CD8-positive, alpha-beta memory T cell (primary cell): ENCODE results near the gene FGFR4. TPM values are rescaled to one million over a fixed set of nuclear protein-coding genes. Genes with fewer than 3 reads are reported as not detected.
A peak's percentile ranks its signal among the peaks of the same experiment; 100 is the strongest.

Experiments used
- CTCF ChIA-PET: fragments of 350-600 bp; sonication (Branson Sonifier 250); formaldehyde crosslinking; loops from one replicate; lab custom pipeline; 2021; ENCODE audit warnings: antibody characterized with exemption; lab: Charles Lee
- POLR2A ChIA-PET: fragments of 350-600 bp; sonication (Branson Sonifier 250); formaldehyde crosslinking; loops from one replicate; lab custom pipeline; 2021; ENCODE audit warnings: antibody characterized with exemption; lab: Charles Lee
- DNase-seq, 5 donors: peaks; one replicate each; pipeline versions ENCODE4 v3.0.0 to v3.0.0-alpha.2; 2020 to 2022; ENCODE audit warnings: mixed read lengths in 1 of 5
- H3K27ac ChIP-seq: one replicate; pipeline ENCODE4 v1.7.0; 2013; ENCODE audit warnings: low read depth, mild to moderate bottlenecking, low read length, moderate library complexity
- H3K27me3 ChIP-seq: 2 replicates; pipeline ENCODE4 v1.7.0; 2013; ENCODE audit warnings: low read length, mild to moderate bottlenecking; ENCODE audit not compliant: insufficient read depth, poor library complexity, severe bottlenecking
- H3K36me3 ChIP-seq: 2 replicates; pipeline ENCODE4 v1.7.0; 2013; ENCODE audit warnings: mild to moderate bottlenecking, low read length, moderate library complexity; ENCODE audit not compliant: insufficient read depth
- H3K4me1 ChIP-seq: 2 replicates; pipeline ENCODE4 v1.7.0; 2013; ENCODE audit warnings: mild to moderate bottlenecking, low read length, moderate library complexity; ENCODE audit not compliant: insufficient read depth
- H3K4me3 ChIP-seq: 2 replicates; pipeline ENCODE4 v1.7.0; 2013; ENCODE audit warnings: mild to moderate bottlenecking, low read length
- H3K9me3 ChIP-seq: 2 replicates; pipeline ENCODE4 v1.7.0; 2013; ENCODE audit warnings: mild to moderate bottlenecking, low read length
- H3K27ac Mint-ChIP-seq, 8 donors: one replicate each; pipeline ENCODE4 v1.8.0; 2020 to 2021; ENCODE audit warnings: mixed read lengths in 8 of 8, mild to moderate bottlenecking in 6 of 8, inconsistent platforms in 3 of 8, moderate library complexity in 3 of 8
- H3K27me3 Mint-ChIP-seq, 2 donors: one replicate each; pipeline ENCODE4 v1.8.0; 2020 to 2021; ENCODE audit warnings: mixed read lengths in 2 of 2, mild to moderate bottlenecking in 1 of 2, moderate library complexity in 1 of 2
- H3K36me3 Mint-ChIP-seq, 3 donors: one replicate each; pipeline ENCODE4 v1.8.0; 2020 to 2021; ENCODE audit warnings: mixed read lengths in 3 of 3, inconsistent platforms in 1 of 3, mild to moderate bottlenecking in 1 of 3
- H3K4me1 Mint-ChIP-seq, 3 donors: one replicate each; pipeline ENCODE4 v1.8.0; 2020 to 2021; ENCODE audit warnings: mixed read lengths in 3 of 3, inconsistent platforms in 1 of 3, mild to moderate bottlenecking in 1 of 3
- H3K4me3 Mint-ChIP-seq, 7 donors: one replicate each; pipeline ENCODE4 v1.8.0; 2020 to 2021; ENCODE audit warnings: mixed read lengths in 7 of 7, mild to moderate bottlenecking in 6 of 7, moderate library complexity in 4 of 7, inconsistent platforms in 2 of 7
- H3K9me3 Mint-ChIP-seq, 5 donors: one replicate each; pipeline ENCODE4 v1.8.0; 2020 to 2022; ENCODE audit warnings: mixed read lengths in 5 of 5, mild to moderate bottlenecking in 3 of 5, moderate library complexity in 2 of 5, inconsistent platforms in 1 of 5
- polyA plus RNA-seq: library from polyadenylated mRNA; unstranded; fragments of 300-500 nt; fragmentation: Illumina TruSeq; gene quantifications from one replicate; pipeline ENCODE4 v1.2.3, GENCODE V29; 2021
- total RNA-seq, 2 experiments: library from RNA; stranded (reverse); gene quantifications; one replicate each; pipeline ENCODE4 v1.2.3, GENCODE V29; 2021

FGFR4 gene
- total and polyA plus RNA-seq, 3 experiments from 2014 or later, result 0.29 to 1.2 (median 0.42) TPM

- CTCF ChIA-PET, result interaction anchor here (1.4 to 1.7 kb wide), 2 partner anchors 16 to 26 kb away, joined by 4 read pairs; no protein-coding TSS in a partner anchor
- Mint-ChIP-seq H3K27me3 (peaks cover 4 to 5% of the 10 kb centered on the region in 2 donors), H3K36me3 (no peaks in the 10 kb centered on the region), H3K4me3 (no peak overlapping the region), H3K27ac (no peak overlapping the region), H3K9me3 (no peaks in the 10 kb centered on the region), H3K4me1 (no peaks in the 10 kb centered on the region)
- POLR2A ChIA-PET, result no interaction called here
- H3K4me3 ChIP-seq, result no peak overlapping the region
- no peaks in the 10 kb centered on the region for H3K4me1 ChIP-seq
- H3K27ac ChIP-seq, result no peak overlapping the region
- DNase-seq, result no peak
- no peaks in the 10 kb centered on the region for H3K27me3 ChIP-seq
- no peaks in the 10 kb centered on the region for H3K9me3 ChIP-seq
- no peaks in the 10 kb centered on the region for H3K36me3 ChIP-seq
Measured at GRCh38 chr5:177098470-177099141, 11.9 kb downstream of the FGFR4 start.

DNA sequence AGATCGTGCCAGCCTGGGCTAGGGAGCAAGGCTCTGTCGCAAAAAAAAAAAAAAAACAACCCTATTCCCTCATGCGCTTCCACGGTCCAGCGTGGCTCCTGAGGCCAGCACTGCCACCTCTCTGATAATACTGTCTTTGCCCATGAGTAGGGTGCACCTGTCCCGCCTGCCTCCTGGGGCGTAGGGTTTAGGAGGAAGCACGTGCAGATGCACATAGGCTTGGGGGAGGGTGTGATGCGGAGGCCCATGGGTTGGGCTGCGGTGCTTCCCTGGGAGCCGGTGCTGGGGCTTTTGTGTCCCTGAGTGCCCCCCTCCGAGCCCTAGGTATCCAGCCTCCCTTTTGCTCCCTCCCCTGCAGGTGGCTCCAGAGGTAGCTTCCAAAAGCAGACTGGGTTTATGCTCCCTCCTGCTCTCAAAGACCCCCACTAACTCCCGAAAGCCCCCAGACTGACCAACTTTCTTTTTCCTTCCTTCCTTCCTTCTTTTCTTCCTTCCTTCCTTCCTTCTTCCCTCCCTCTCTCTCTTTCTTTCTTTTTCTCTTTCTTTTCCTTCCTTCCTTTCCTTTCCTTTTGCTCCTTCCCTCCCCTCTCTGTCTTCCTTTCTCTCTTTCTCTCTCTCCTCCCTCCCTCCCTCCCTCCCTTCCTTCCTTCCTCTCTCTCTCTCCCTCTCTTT lies 12.8 kb downstream of the FGFR4 start:
- no peaks in the 10 kb centered on the region for H3K36me3 Mint-ChIP-seq
- no peak overlapping the region for H3K4me3 ChIP-seq
- H3K4me1 ChIP-seq, result no peaks in the 10 kb centered on the region
- H3K27ac ChIP-seq, result no peak overlapping the region
- H3K27ac Mint-ChIP-seq, result peak overlapping the region in 1 of 8 donors; percentile 37
- H3K4me1 Mint-ChIP-seq, result no peaks in the 10 kb centered on the region
- no peaks in the 10 kb centered on the region for H3K9me3 ChIP-seq
- H3K4me3 Mint-ChIP-seq, result no peak overlapping the region
- H3K27me3 Mint-ChIP-seq, result peaks cover 4 to 10% of the 10 kb centered on the region in 2 donors
- H3K9me3 Mint-ChIP-seq, result no peaks in the 10 kb centered on the region
- ChIA-PET CTCF (no interaction called here), POLR2A (no interaction called here)
- no peaks in the 10 kb centered on the region for H3K27me3 ChIP-seq
- DNase-seq, result no peak
- H3K36me3 ChIP-seq, result no peaks in the 10 kb centered on the region

DNA sequence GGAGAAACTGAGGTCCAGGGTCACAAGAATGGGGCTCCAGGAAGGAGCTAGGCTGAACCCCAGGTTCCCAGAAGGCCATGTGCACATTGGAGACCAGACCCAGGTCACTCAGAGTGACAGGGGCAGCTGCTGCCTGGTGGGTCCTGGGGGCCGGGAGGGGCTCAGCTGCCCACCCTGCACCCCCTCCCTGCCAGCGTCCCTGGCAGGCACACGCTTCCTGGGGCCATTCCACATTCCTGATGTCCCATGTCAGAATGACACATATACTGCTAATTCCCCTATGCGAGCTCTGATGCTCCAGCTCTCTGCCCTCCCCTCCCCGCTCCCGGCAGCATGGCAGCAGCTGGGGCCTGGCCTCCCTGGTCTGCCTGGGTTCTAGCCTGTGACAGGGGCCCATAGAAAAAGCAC lies 14.0 kb downstream of the FGFR4 start:
- Mint-ChIP-seq H3K27me3 (peaks cover 6 to 10% of the 10 kb centered on the region in 2 donors), H3K4me3 (no peak overlapping the region), H3K36me3 (no peaks in the 10 kb centered on the region), H3K9me3 (no peaks in the 10 kb centered on the region), H3K27ac (no peak overlapping the region), H3K4me1 (no peaks in the 10 kb centered on the region)
- Histone ChIP-seq H3K4me1 (no peaks in the 10 kb centered on the region), H3K27me3 (no peaks in the 10 kb centered on the region), H3K36me3 (no peaks in the 10 kb centered on the region), H3K4me3 (no peak overlapping the region), H3K9me3 (no peaks in the 10 kb centered on the region), H3K27ac (no peak overlapping the region)
- ChIA-PET POLR2A (no interaction called here), CTCF (no interaction called here)
- DNase-seq, result no peak

GRCh38 chr5:177103523-177104253 lies 17.0 kb downstream of the FGFR4 start:
- Histone ChIP-seq H3K4me3 (no peak overlapping the region), H3K9me3 (no peaks in the 10 kb centered on the region), H3K27me3 (no peaks in the 10 kb centered on the region), H3K27ac (no peak overlapping the region), H3K36me3 (no peaks in the 10 kb centered on the region), H3K4me1 (no peaks in the 10 kb centered on the region)
- ChIA-PET POLR2A (no interaction called here), CTCF (no interaction called here)
- Mint-ChIP-seq H3K4me1 (no peaks in the 10 kb centered on the region), H3K9me3 (no peaks in the 10 kb centered on the region), H3K27me3 (peaks cover 6 to 10% of the 10 kb centered on the region in 2 donors), H3K4me3 (no peak overlapping the region), H3K27ac (no peak overlapping the region), H3K36me3 (no peaks in the 10 kb centered on the region)
- no peak for DNase-seq

- H3K9me3 Mint-ChIP-seq, result no peaks in the 10 kb centered on the region
- POLR2A ChIA-PET, result no interaction called here
- CTCF ChIA-PET, result no interaction called here
- Histone ChIP-seq H3K4me3 (no peak overlapping the region), H3K9me3 (no peaks in the 10 kb centered on the region), H3K27me3 (no peaks in the 10 kb centered on the region), H3K36me3 (no peaks in the 10 kb centered on the region), H3K27ac (no peak overlapping the region), H3K4me1 (no peaks in the 10 kb centered on the region)
- H3K36me3 Mint-ChIP-seq, result no peaks in the 10 kb centered on the region
- H3K4me1 Mint-ChIP-seq, result no peaks in the 10 kb centered on the region
- H3K27me3 Mint-ChIP-seq, result peaks cover 4 to 5% of the 10 kb centered on the region in 2 donors
- DNase-seq, result no peak
- no peak overlapping the region for H3K4me3 Mint-ChIP-seq
- H3K27ac Mint-ChIP-seq, result peak overlapping the region in 1 of 8 donors; percentile 38
Measured at GRCh38 chr5:177105691-177106476, 19.2 kb downstream of the FGFR4 start.

- H3K36me3 Mint-ChIP-seq, result no peaks in the 10 kb centered on the region
- H3K27me3 Mint-ChIP-seq, result peaks cover 4 to 5% of the 10 kb centered on the region in 2 donors
- peaks cover 3 to 6% (median 5%) of the 10 kb centered on the region in 3 donors for H3K4me1 Mint-ChIP-seq
- CTCF ChIA-PET, result no interaction called here
- POLR2A ChIA-PET, result no interaction called here
- Histone ChIP-seq H3K4me1 (peaks cover 4% of the 10 kb centered on the region), H3K27ac (no peak overlapping the region), H3K4me3 (no peak overlapping the region), H3K9me3 (no peaks in the 10 kb centered on the region), H3K27me3 (no peaks in the 10 kb centered on the region), H3K36me3 (no peaks in the 10 kb centered on the region)
- H3K9me3 Mint-ChIP-seq, result no peaks in the 10 kb centered on the region
- DNase-seq, result no peak
- H3K4me3 Mint-ChIP-seq, result no peak overlapping the region
- H3K27ac Mint-ChIP-seq, result no peak overlapping the region
Measured at GRCh38 chr5:177107159-177107558, 20.4 kb downstream of the FGFR4 start.

DNA sequence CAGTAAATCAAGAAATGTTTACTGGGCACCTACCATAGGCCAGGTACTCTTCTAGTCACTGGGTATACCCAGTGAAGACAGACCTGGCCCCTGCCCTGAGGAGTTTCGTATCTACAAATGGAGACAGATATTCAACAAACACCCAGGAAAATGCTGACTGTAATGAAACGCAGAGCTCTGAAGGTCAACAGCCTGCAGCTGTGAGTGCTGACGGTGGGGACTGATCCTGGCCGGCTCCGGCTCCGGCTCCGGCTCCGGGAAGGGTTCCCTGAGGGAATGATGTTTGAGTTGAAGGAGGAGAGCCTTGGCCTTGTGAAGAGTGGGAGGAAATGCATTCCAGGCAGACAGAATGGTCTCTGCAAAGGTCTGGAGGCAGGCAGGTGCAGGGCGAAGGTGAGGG lies 23.1 kb downstream of the FGFR4 start:
- H3K9me3 Mint-ChIP-seq, result no peaks in the 10 kb centered on the region
- H3K4me1 Mint-ChIP-seq, result peaks cover 6 to 11% (median 9%) of the 10 kb centered on the region in 3 donors
- Histone ChIP-seq H3K4me3 (no peak overlapping the region), H3K4me1 (peaks cover 4% of the 10 kb centered on the region), H3K27ac (no peak overlapping the region), H3K36me3 (no peaks in the 10 kb centered on the region), H3K27me3 (no peaks in the 10 kb centered on the region), H3K9me3 (no peaks in the 10 kb centered on the region)
- DNase-seq, result no peak
- no peaks in the 10 kb centered on the region for H3K36me3 Mint-ChIP-seq
- H3K27me3 Mint-ChIP-seq, result peaks cover 0 to 2% of the 10 kb centered on the region in 2 donors
- POLR2A ChIA-PET, result no interaction called here
- no peak overlapping the region for H3K4me3 Mint-ChIP-seq
- CTCF ChIA-PET, result interaction anchor here (1.0 kb wide), 1 partner anchor 38 kb away, joined by 5 read pairs; no protein-coding TSS in a partner anchor
- H3K27ac Mint-ChIP-seq, result no peak overlapping the region
